IPS-20b (cell line): ENCODE results near the gene NTRK2.

ENCODE experiments used
- H3K27ac ChIP-seq: one replicate; pipeline ENCODE4 v1.5.1; 2013; ENCODE audit warnings: low read length
- H3K27me3 ChIP-seq: 2 replicates; pipeline ENCODE4 v1.6.1; 2013; ENCODE audit warnings: mild to moderate bottlenecking, low read length, inconsistent platforms; ENCODE audit not compliant: insufficient read depth
- H3K36me3 ChIP-seq: 2 replicates; pipeline ENCODE4 v1.6.1; 2013; ENCODE audit warnings: low read depth, mild to moderate bottlenecking, inconsistent platforms, low read length, moderate library complexity; ENCODE audit not compliant: insufficient read depth
- H3K4me1 ChIP-seq: 2 replicates; pipeline ENCODE4 v1.6.1; 2013; ENCODE audit warnings: mild to moderate bottlenecking, control low read depth, inconsistent platforms, low read length, moderate library complexity; ENCODE audit not compliant: insufficient read depth
- H3K4me3 ChIP-seq: 2 replicates; pipeline ENCODE4 v1.5.1; 2013; ENCODE audit warnings: mild to moderate bottlenecking, low read length, inconsistent platforms
- H3K9ac ChIP-seq: 2 replicates; pipeline ENCODE4 v1.6.1; 2013; ENCODE audit warnings: low read depth, mild to moderate bottlenecking, inconsistent platforms, low read length, moderate library complexity
- H3K9me3 ChIP-seq: 2 replicates; pipeline ENCODE4 v1.6.1; 2013; ENCODE audit warnings: mild to moderate bottlenecking, low read depth, low read length, inconsistent platforms; ENCODE audit not compliant: insufficient read depth

The NTRK2 gene

GRCh38 chr9:84900421-84900820 is 230.9 kb downstream of the NTRK2 start:
- Histone ChIP-seq H3K27ac (no peak overlapping the region), H3K36me3 (no peaks in the 10 kb centered on the region), H3K9me3 (no peaks in the 10 kb centered on the region), H3K4me3 (no peak overlapping the region), H3K9ac (no peak overlapping the region), H3K27me3 (no peaks in the 10 kb centered on the region), H3K4me1 (peaks cover 2% of the 10 kb centered on the region; the same call in 1 of the 2 replicates)

GRCh38 chr9:84903963-84904362 is 234.4 kb downstream of the NTRK2 start:
- no peak overlapping the region for H3K4me3 ChIP-seq
- H3K9ac ChIP-seq = no peak overlapping the region
- no peaks in the 10 kb centered on the region for H3K27me3 ChIP-seq
- H3K4me1 ChIP-seq = peaks cover 3% of the 10 kb centered on the region; the same call in 1 of the 2 replicates
- H3K27ac ChIP-seq = no peak overlapping the region
- no peaks in the 10 kb centered on the region for H3K9me3 ChIP-seq
- H3K36me3 ChIP-seq = no peaks in the 10 kb centered on the region

DNA sequence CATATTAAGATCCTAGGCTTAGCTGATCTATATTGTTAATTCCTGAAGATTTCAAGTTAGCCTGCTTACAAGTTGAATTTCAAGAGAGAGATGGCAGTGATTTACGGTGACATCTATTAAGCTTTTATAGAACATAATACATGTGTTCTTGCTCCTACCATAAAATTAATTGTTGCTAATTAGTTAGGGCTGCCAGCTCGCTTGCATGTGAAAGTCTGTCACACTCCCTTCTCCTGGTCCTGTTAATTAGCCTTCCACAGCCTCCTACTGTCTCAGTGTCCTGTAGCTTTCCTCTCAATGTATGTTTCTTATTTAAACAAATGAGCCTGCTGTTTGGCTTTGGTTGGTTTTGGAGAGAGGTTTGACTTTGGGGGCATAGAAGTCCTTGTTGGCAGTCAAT is 247.2 kb downstream of the NTRK2 start:
- Histone ChIP-seq H3K27ac (no peak overlapping the region), H3K9ac (no peak overlapping the region), H3K27me3 (no peaks in the 10 kb centered on the region), H3K9me3 (no peaks in the 10 kb centered on the region), H3K36me3 (no peaks in the 10 kb centered on the region), H3K4me1 (no peaks in the 10 kb centered on the region), H3K4me3 (no peak overlapping the region)

DNA sequence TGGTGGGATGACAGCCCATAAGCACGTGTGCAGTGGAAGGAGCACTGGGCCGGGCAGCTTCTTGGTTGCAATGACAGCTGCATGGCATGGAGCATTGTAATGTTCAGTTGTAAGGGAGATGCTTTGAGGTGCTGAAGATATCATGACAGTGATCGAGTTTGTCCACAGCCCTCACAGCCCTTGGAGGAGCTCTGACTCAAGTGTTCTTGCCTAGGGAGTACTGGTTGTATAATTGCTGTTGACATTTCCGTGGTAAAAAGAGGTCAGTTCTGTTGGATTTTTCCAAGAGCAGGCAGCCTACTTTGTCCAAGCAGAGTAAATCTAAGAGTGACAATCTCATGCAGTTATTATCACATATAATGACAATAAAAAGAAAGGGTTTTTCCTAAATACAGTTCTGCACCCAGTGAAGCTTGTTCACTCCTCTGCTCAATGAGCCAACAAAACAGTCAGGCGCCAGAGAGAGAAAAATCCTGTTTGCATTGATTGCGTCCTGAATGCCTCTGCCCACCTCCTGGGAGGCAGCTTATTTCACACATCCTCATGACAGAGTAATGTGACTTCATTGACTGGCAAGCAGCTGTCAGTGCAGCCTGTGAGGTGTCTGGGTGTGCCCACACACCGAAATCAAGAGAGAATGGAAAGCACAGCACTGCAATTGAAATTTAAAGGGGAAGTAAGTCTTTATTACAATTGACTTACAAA is 248.0 kb downstream of the NTRK2 start:
- no peaks in the 10 kb centered on the region for H3K36me3 ChIP-seq
- no peaks in the 10 kb centered on the region for H3K9me3 ChIP-seq
- no peak overlapping the region for H3K4me3 ChIP-seq
- H3K4me1 ChIP-seq = no peaks in the 10 kb centered on the region
- H3K27ac ChIP-seq = no peak overlapping the region
- H3K27me3 ChIP-seq = no peaks in the 10 kb centered on the region
- no peak overlapping the region for H3K9ac ChIP-seq

- H3K4me1 ChIP-seq = no peaks in the 10 kb centered on the region
- no peak overlapping the region for H3K27ac ChIP-seq
- H3K36me3 ChIP-seq = no peaks in the 10 kb centered on the region
- no peaks in the 10 kb centered on the region for H3K27me3 ChIP-seq
- no peak overlapping the region for H3K9ac ChIP-seq
- H3K9me3 ChIP-seq = no peaks in the 10 kb centered on the region
- H3K4me3 ChIP-seq = no peak overlapping the region
Measured at GRCh38 chr9:84919440-84919839, 249.9 kb downstream of the NTRK2 start.

- no peak overlapping the region for H3K4me3 ChIP-seq
- H3K27me3 ChIP-seq = no peaks in the 10 kb centered on the region
- H3K4me1 ChIP-seq = no peaks in the 10 kb centered on the region
- no peaks in the 10 kb centered on the region for H3K36me3 ChIP-seq
- H3K9me3 ChIP-seq = no peaks in the 10 kb centered on the region
- no peak overlapping the region for H3K27ac ChIP-seq
- H3K9ac ChIP-seq = no peak overlapping the region
Measured at GRCh38 chr9:84921175-84921574, 251.6 kb downstream of the NTRK2 start.

DNA sequence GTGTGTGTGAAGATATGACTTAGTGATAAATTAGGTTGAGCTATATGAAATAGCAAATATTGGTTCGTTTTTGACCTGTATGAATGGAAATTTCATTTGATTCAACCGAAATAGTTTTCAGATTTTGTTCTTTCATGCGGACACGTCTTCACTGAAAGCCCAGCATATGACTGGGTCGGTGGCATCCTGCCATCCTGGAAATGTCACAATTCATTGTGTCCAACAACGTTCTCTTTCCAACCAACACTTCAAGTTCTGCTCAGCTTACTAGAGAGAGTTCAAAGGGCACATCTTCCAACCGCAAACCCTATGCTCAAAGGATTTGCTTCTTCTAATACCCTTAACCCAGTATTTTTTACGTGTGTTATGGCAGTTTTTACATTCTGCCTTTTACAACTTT is 252.5 kb downstream of the NTRK2 start:
- H3K27ac ChIP-seq = no peak overlapping the region
- no peaks in the 10 kb centered on the region for H3K27me3 ChIP-seq
- H3K4me3 ChIP-seq = no peak overlapping the region
- no peak overlapping the region for H3K9ac ChIP-seq
- H3K9me3 ChIP-seq = no peaks in the 10 kb centered on the region
- no peaks in the 10 kb centered on the region for H3K36me3 ChIP-seq
- H3K4me1 ChIP-seq = no peaks in the 10 kb centered on the region

DNA sequence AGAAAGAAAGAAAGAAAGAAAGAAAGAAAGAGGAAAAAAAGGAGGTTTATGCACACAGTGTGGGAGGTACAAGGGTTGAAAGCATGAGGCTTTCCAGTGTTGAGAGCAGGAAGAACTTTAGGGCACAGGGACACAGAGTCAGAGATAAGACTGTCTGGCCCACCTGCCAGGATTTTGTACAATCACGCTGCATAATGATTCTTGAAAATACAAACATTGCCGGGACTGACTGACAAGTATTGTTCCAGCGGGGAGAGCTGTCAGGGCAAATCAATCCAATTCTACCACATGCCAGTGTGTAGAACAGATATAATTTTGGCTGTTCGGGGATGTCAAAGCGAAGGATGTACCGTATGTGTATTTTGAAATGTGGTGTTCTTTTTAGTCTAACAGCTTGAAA is 254.7 kb downstream of the NTRK2 start:
- H3K27ac ChIP-seq = no peak overlapping the region
- no peaks in the 10 kb centered on the region for H3K4me1 ChIP-seq
- no peak overlapping the region for H3K9ac ChIP-seq
- no peaks in the 10 kb centered on the region for H3K27me3 ChIP-seq
- H3K4me3 ChIP-seq = no peak overlapping the region
- H3K9me3 ChIP-seq = no peaks in the 10 kb centered on the region
- no peaks in the 10 kb centered on the region for H3K36me3 ChIP-seq

GRCh38 chr9:84925225-84925872 is 255.8 kb downstream of the NTRK2 start:
- Histone ChIP-seq H3K27me3 (no peaks in the 10 kb centered on the region), H3K9me3 (no peaks in the 10 kb centered on the region), H3K4me3 (no peak overlapping the region), H3K4me1 (no peaks in the 10 kb centered on the region), H3K36me3 (no peaks in the 10 kb centered on the region), H3K9ac (no peak overlapping the region), H3K27ac (no peak overlapping the region)

- Histone ChIP-seq H3K27me3 (no peaks in the 10 kb centered on the region), H3K9me3 (no peaks in the 10 kb centered on the region)
Measured at GRCh38 chr9:84926793-84927192, 257.3 kb downstream of the NTRK2 start.

GRCh38 chr9:84928419-84928818 is 258.9 kb downstream of the NTRK2 start:
- Histone ChIP-seq H3K4me1 (peaks cover 3% of the 10 kb centered on the region; the same call in 1 of the 2 replicates), H3K27ac (no peak overlapping the region), H3K9me3 (no peaks in the 10 kb centered on the region), H3K9ac (no peak overlapping the region), H3K4me3 (no peak overlapping the region), H3K36me3 (no peaks in the 10 kb centered on the region), H3K27me3 (no peaks in the 10 kb centered on the region)

More at GRCh38 chr9:84926793-84927192, 257.3 kb downstream of the NTRK2 start:
- Histone ChIP-seq H3K4me1 (no peaks in the 10 kb centered on the region), H3K9ac (no peak overlapping the region), H3K27ac (no peak overlapping the region), H3K4me3 (no peak overlapping the region), H3K36me3 (no peaks in the 10 kb centered on the region)

DNA sequence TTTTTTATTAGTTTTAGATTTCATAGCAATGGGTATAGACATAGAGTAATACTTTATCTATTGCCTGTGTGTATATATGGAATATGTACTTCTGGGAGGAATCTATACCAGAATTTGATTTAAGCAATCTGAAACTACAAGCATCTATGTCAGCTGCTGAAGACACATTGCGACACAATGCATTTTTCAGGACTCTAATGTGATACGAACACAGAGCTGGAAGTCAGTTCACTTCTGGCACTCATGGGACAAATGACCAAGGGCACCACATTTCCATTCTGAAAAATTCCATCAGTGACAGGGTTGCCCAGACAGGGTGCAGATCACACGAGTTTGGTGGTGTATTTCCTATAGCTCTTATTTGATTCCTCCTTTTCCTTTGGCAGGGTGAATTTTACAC is 259.5 kb downstream of the NTRK2 start:
- no peak overlapping the region for H3K27ac ChIP-seq
- H3K9me3 ChIP-seq = no peaks in the 10 kb centered on the region
- H3K9ac ChIP-seq = no peak overlapping the region
- H3K4me3 ChIP-seq = no peak overlapping the region
- H3K27me3 ChIP-seq = no peaks in the 10 kb centered on the region
- H3K4me1 ChIP-seq = peaks cover 6% of the 10 kb centered on the region; the same call in 1 of the 2 replicates
- H3K36me3 ChIP-seq = no peaks in the 10 kb centered on the region
